CD4-positive, alpha-beta T cell treated with Interleukin-6 at 100 ng/mL for 8 hours (primary cell): ENCODE data around the gene LAMC2.

Experiments used
- DNase-seq: peaks from one replicate; pipeline ENCODE4 v3.0.0-alpha.2; 2020; ENCODE audit warnings: mixed read lengths, low spot score

LAMC2 gene

GRCh38 chr1:183168308-183168707 lies 17.8 kb upstream of the LAMC2 start:
- no peak for DNase-seq

GRCh38 chr1:183173828-183174227 lies 12.2 kb upstream of the LAMC2 start:
- DNase-seq, result no peak

- DNase-seq, result no peak
Observed at GRCh38 chr1:183175631-183176030, 10.4 kb upstream of the LAMC2 start.

GRCh38 chr1:183178545-183178944 lies 7.5 kb upstream of the LAMC2 start:
- no peak for DNase-seq

GRCh38 chr1:183179033-183179432 lies 7.0 kb upstream of the LAMC2 start:
- DNase-seq, result no peak

DNA sequence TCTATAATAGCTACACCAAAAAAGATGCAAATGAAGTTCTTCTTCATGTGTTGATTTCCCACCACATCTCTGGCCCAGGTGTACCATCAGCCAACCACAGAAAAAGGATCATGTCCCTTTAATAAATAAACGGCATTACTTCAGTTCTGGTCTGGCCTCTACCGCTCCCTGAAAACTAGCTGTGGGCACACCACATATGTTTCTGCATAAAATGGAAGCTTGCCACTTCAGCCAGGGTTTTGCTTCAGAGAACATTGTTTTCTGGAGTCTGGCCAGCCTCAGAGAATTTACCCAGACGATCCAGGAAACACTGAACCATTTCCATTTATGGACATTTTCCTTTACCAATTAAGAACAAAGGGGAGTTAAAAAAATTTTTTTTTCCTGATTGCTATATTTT lies 5.8 kb upstream of the LAMC2 start:
- no peak for DNase-seq

- no peak for DNase-seq
Observed at GRCh38 chr1:183180634-183181056, 5.4 kb upstream of the LAMC2 start.

DNA sequence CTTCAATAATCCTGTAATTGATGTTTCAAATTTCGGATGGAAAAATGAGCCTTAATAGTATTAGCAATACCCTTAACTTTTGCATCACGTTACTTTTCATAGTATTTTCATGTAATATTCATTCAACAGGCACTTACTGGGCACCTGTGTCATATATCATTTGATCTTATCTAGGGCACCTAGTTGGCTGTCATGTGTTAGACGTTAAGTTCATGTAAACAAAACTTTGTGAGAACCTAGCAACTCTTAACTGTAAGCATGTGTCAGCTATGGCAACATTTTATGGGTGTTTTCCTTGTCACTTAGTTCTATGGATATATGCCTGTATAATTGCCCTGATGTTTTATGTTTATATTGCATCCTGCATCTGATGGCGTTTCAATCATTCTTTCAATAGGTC lies 777 bp downstream of the LAMC2 start:
- no peak for DNase-seq

DNA sequence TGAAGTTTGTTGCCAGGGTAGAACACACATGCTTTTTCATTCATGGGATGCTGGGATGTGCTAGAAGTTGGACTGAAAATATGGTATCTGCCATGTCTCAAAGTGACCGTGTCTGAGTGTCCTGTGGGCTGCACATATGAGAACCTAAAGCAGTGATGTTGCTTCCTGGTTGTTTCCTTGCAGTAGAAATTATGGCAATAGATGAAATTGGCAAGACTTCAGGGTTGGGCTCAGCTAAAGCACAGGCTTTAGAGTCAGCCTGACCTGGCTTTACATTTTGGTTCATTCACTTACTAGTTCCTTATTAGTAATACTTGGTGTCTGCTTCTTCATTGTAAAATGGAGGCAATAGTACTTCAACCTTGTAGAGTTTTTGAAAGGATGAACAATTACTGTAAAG lies 2.2 kb downstream of the LAMC2 start:
- no peak for DNase-seq

DNA sequence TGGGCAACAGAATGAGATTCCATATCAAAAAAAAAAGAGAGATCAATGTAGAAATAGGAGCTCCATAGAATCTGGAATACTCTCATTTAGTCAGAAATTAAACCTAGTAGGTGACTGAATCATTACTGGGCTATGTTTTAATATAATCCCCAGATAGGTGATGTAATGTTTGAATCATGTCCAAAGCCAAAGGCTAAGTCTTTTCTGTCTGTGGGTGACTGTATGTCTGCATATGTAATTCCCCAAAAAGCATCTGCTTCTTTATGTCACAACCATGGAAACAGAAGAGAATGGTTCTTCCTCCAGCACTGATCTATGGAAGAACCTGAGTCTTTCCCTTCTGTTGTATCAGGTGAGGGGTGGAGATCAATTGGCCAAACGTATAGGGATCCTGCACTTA lies 5.8 kb downstream of the LAMC2 start:
- DNase-seq, result no peak

DNA sequence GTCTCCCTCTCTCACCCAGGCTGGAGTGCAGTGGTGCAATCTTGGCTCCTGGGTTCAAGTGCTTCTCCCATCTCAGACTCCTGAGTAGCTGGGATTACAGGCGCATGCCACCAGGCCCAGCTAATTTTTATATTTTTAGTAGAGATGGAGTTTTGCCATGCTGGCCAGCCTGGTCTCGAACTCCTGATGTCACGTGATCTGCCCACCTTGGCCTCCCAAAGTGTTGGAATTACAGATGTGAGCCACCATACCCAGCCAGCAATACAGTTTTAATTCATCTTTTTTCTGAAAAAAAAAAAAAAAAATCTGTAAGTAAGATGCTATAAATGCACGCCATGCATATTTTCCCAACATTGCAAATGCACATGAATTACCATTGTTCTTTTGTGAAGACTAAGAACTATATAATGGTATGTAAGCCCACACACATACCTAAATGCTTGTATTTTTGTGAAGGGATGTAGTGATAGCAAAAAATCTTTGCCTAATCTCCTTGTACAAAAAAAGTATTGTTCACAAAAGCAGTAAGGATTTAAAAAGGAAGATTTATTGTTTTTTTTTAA lies 8.0 kb downstream of the LAMC2 start:
- DNase-seq, result no peak

DNA sequence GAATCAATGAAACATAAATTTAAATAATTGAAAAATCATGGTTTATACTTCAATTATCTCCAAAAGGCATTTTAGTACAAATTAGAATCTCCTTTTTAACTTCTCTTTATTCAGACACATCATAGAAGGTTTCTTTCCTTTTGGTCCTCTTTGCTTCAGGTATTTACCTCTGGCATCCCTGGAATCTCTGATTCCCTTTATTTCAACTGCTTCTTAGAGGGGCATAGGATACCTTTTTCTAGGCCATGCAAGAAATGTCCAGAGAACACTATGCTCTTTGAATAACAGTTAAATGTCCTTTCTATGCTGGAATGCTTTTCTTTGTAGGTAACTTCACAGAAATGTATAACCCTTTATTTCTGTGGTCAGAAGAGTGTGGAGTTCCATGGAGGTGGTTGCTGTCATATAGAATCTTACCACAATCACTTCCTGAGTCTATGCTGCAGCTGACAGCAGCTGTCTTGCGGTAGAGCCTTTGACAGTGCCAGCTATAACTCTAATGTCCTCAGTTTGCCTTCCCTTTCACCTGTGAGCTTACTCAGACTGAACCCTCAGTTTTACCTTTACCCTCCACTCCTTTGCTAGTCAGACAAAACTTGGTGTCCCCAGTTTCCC lies 8.6 kb downstream of the LAMC2 start:
- peak; percentile 9 for DNase-seq

- no peak for DNase-seq
Observed at GRCh38 chr1:183195142-183195574, 9.1 kb downstream of the LAMC2 start.

- no peak for DNase-seq
Observed at GRCh38 chr1:183197762-183198161, 11.7 kb downstream of the LAMC2 start.

- DNase-seq, result no peak
Observed at GRCh38 chr1:183198463-183198862, 12.4 kb downstream of the LAMC2 start.

DNA sequence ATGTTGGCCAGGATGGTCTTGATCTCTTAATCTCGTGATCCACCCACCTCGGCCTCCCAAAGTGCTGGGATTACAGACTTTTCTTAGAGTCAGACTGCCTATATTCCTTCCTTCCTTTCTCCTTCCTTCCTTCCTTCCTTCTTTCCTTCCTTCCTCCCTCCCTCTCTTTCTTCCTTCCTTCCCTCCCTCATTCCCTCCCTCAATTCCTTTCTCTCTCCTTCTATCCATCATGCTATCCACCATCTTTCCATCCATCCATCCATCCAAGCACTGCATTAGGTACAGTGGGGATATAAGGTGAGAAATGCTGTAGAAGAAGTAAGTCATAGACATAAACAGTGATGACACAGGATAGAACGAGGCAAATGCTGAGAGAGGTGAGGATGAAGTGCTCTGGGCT lies 13.2 kb downstream of the LAMC2 start:
- no peak for DNase-seq

DNA sequence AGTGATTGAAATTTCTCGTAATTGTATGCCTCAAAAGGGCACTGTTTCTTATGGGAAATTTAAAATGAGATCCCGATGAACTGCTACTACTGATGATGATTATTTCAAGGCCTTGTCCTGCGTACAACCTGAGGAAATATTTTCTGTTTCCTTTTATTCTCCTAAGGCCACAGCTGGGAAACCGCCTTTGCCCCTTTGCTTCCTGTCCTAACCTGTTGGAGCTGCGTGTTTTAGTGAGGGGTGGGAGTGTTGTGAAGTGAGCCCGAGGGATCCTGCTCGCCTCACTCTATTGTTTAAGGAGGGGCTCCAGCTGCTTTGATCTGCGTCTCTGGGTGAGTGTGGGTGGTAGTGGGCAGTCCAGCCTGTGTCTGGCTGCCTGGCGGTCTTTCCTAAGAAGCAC lies 14.4 kb downstream of the LAMC2 start:
- no peak for DNase-seq

GRCh38 chr1:183203094-183203493 lies 17.0 kb downstream of the LAMC2 start:
- no peak for DNase-seq

- DNase-seq, result no peak
Observed at GRCh38 chr1:183205196-183205781, 19.2 kb downstream of the LAMC2 start.

DNA sequence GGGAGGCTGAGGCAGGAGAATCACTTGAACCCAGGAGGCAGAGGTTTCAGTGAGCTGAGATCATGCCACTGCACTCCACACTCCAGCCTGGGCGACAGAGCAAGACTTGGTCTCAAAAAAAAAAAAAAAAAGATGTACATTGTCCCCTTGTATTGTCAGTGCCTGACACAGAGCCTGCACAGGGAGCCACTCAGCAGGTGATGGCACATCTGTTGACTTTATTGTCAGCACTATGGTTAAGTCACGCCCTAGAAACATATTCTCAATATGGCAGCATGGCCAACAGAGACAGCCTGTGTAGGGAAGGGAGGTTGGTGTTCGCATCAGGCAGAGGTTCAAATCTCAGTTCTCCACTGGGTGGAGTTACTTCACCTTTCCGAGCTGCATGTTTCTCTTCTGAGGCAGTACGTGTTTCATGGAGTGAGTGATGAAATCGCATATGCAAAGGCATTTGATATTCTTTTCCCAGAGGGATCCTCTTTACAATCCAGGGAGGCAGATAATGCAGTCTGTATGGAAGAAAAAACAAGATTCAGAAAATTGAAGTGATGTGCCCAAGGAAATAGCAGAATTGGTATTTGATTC lies 20.6 kb downstream of the LAMC2 start:
- DNase-seq, result no peak

DNA sequence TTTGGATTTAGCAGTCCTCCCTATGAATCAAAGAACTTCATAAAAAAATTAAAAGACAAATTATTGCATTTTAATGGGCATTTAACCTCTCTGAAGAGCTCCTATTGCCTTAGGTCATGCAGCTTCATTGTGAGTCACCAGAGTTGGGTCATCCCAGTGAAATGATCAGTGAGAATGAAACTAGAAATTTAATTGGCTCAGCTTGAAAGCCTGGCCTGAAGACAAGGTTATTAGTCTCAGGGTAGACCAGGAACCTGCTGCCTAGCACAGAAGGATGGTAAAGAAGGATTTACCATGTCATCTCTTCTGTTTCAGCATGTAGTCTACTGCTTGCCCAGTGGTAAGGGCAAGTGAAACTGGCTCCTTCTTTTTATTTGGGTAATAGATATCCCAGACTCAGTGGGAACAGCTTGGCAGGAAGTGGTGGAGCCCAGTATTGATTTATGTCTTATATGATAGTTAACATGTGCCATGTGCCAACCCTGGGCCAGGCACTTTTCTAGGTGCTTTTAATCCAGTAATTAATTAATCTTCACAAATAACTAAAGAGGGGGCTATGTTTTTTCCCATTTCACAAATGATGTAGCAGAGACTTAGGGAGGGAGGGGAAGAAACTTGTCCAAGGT lies 23.6 kb downstream of the LAMC2 start:
- no peak for DNase-seq

GRCh38 chr1:183210681-183211080 lies 24.6 kb downstream of the LAMC2 start:
- DNase-seq, result no peak

- DNase-seq, result no peak
Observed at GRCh38 chr1:183212870-183213269, 26.8 kb downstream of the LAMC2 start.
